Hematopoietic multipotent progenitor cell treated with erythropoietin and hydrocortisone succinate and interleukin-3 and kit ligand, for 8 days (in vitro differentiated cells): ENCODE data around the gene MMP20.

Experiments used
- DNase-seq: peaks from one replicate; pipeline ENCODE4 v3.0.0-alpha.2; 2015

MMP20 gene

GRCh38 chr11:102620818-102621561 is 4.1 kb downstream of the MMP20 start:
- no peak for DNase-seq

GRCh38 chr11:102620179-102620578 is 5.0 kb downstream of the MMP20 start:
- no peak for DNase-seq

GRCh38 chr11:102617466-102618008 is 7.6 kb downstream of the MMP20 start:
- no peak for DNase-seq

- DNase-seq = no peak
These were observed 9.2 kb downstream of the MMP20 start for GRCh38 chr11:102615894-102616432.

GRCh38 chr11:102615077-102615893 is 9.8 kb downstream of the MMP20 start:
- DNase-seq = no peak

- DNase-seq = no peak
These were observed 10.6 kb downstream of the MMP20 start for GRCh38 chr11:102614485-102614884.

GRCh38 chr11:102614031-102614430 is 11.1 kb downstream of the MMP20 start:
- DNase-seq = no peak

- DNase-seq = no peak
These were observed 11.7 kb downstream of the MMP20 start for GRCh38 chr11:102613450-102613849.

- no peak for DNase-seq
These were observed 13.8 kb downstream of the MMP20 start for GRCh38 chr11:102611291-102611690.

GRCh38 chr11:102610200-102610599 is 14.9 kb downstream of the MMP20 start:
- no peak for DNase-seq

GRCh38 chr11:102608699-102609098 is 16.4 kb downstream of the MMP20 start:
- DNase-seq = no peak

- no peak for DNase-seq
These were observed 20.3 kb downstream of the MMP20 start for GRCh38 chr11:102604875-102605274.

GRCh38 chr11:102604011-102604410 is 21.1 kb downstream of the MMP20 start:
- no peak for DNase-seq

GRCh38 chr11:102603576-102603975 is 21.6 kb downstream of the MMP20 start:
- no peak for DNase-seq

GRCh38 chr11:102603091-102603490 is 22.0 kb downstream of the MMP20 start:
- no peak for DNase-seq

GRCh38 chr11:102600666-102601065 is 24.5 kb downstream of the MMP20 start:
- no peak for DNase-seq

- peak; percentile 6 for DNase-seq
These were observed 25.4 kb downstream of the MMP20 start for GRCh38 chr11:102599642-102600261.

GRCh38 chr11:102598272-102598671 is 26.9 kb downstream of the MMP20 start:
- DNase-seq = no peak

- no peak for DNase-seq
These were observed 28.6 kb downstream of the MMP20 start for GRCh38 chr11:102596578-102596977.

- peak; percentile 13 for DNase-seq
These were observed 32.2 kb downstream of the MMP20 start for GRCh38 chr11:102592634-102593581.

- no peak for DNase-seq
These were observed 33.0 kb downstream of the MMP20 start for GRCh38 chr11:102592131-102592530.

GRCh38 chr11:102591160-102591718 is 33.9 kb downstream of the MMP20 start:
- DNase-seq = no peak
